RWPE1 (cell line): ENCODE measurements around the gene TMEM8B.

ENCODE experiments used
- CTCF ChIA-PET: fragments of 350-600 bp; sonication (Branson Sonifier 250); formaldehyde crosslinking; extraction: SDS; loops from one replicate; lab custom pipeline; 2021; lab: Yijun Ruan, JAX
- POLR2A ChIA-PET: fragments of 400-600 bp; formaldehyde crosslinking; extraction: SDS; loops from one replicate; lab custom pipeline; 2020; ENCODE audit warnings: antibody characterized with exemption; ENCODE audit not compliant: low non-redundant PET; lab: Yijun Ruan, JAX
- DNase-seq: peaks from one replicate; pipeline ENCODE4 v3.0.0; 2012; ENCODE audit warnings: low spot score
- H3K27ac ChIP-seq: fragments of 450-650 bp; 2 replicates; pipeline ENCODE4 v1.5.1; 2017
- CTCF ChIP-seq: fragments of 450-650 bp; conservative IDR thresholded peaks from 2 replicates; pipeline ENCODE4 v1.5.1; 2017; ENCODE audit warnings: low read depth, mild to moderate bottlenecking

Gene TMEM8B

GRCh38 chr9:35795695-35796094 lies 33.3 kb upstream of the TMEM8B start:
- no peak for TF ChIP-seq CTCF
- ChIA-PET POLR2A (interaction anchor here (0.5 kb wide), 1 partner anchor 46 kb away, joined by 5 read pairs; no protein-coding TSS in a partner anchor), CTCF (interaction anchor here (0.5 to 0.9 kb wide), 2 partner anchors 21 to 87 kb away, joined by 3 read pairs; no protein-coding TSS in a partner anchor)
- no peak overlapping the region for H3K27ac ChIP-seq
- peak; percentile 50 for DNase-seq

GRCh38 chr9:35797311-35798109 lies 31.5 kb upstream of the TMEM8B start:
- no peak for TF ChIP-seq CTCF
- ChIA-PET POLR2A (no interaction called here), CTCF (interaction anchor here (0.7 kb wide), 1 partner anchor 81 kb away, joined by 3 read pairs; no protein-coding TSS in a partner anchor)
- no peak overlapping the region for H3K27ac ChIP-seq
- DNase-seq = no peak

- ChIA-PET POLR2A (no interaction called here), CTCF (interaction anchor here (0.5 to 0.8 kb wide), 2 partner anchors 9 to 250 kb away, joined by 3 to 4 read pairs; no protein-coding TSS in a partner anchor)
- DNase-seq = peak; percentile 75
- no peak for TF ChIP-seq CTCF
- peak overlapping the region; percentile 51 for H3K27ac ChIP-seq
Measured at GRCh38 chr9:35798658-35799374, 30.2 kb upstream of the TMEM8B start.

GRCh38 chr9:35800530-35800929 lies 28.5 kb upstream of the TMEM8B start:
- H3K27ac ChIP-seq = no peak overlapping the region
- ChIA-PET POLR2A (no interaction called here), CTCF (interaction anchor here (1.6 kb wide), 1 partner anchor 10 kb away, joined by 5 read pairs; no protein-coding TSS in a partner anchor)
- DNase-seq = no peak
- TF ChIP-seq CTCF = no peak

GRCh38 chr9:35801328-35802128 lies 27.5 kb upstream of the TMEM8B start:
- POLR2A ChIA-PET = no interaction called here
- H3K27ac ChIP-seq = no peak overlapping the region
- no peak for TF ChIP-seq CTCF
- DNase-seq = no peak
- CTCF ChIA-PET = interaction anchor here (0.5 to 1.6 kb wide), 3 partner anchors 11 to 105 kb away, joined by 3 to 5 read pairs (median 4); partner anchors contain the start of gene HRCT1
